Measurements from ENCODE around the gene OTOP2.

OTOP2 gene

DNA sequence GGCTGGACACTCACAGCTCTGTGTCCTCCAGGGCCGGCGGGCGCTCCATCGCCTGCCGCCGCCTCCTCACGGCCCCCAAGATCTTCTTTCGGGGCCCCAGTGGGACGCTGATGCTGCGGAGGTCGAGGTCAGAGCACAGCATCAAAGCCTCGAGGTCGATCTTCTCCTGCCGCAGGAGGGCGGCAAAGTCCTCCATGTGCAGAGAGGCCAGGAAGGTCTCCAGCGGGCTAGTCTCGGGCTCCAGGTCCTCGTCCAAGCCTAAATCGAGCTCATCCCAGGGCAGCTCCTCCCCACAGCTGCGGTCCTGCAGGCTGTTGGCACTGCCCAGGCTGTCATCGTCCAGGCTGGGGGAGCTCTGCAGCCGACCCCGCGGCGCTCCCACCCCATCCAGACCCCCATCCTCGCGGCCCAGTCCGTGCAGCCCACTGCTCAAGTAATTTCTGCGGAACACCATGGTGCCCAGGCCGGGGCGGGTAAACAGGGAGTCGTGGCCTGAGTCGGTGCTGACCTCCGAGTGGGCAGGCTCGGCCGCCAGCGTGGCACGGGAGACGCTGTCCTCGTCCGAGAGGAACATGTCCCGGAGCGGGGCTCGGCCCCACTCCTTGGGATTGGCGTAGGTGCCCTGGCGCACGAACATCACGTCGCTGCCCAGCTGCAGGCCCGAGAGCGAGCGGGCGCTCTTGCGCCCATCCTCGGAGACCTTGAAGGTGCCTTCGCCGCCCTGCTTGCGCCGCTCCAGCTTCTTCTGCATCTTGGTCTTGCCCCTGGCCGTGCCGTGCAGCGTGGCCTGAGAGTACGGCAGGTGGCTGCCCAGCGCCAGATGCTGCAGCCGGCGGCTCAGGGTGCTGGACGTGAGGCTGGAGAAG is 4.4 kb upstream of the OTOP2 start:
- Histone ChIP-seq H3K27me3 (ENCODE audit: insufficient read depth, low read depth, severe bottlenecking) (peaks cover 15% of the 10 kb centered on the region), H3K36me3 (no peaks in the 10 kb centered on the region), H3K4me3 (ENCODE audit: low read depth, low read length) (no peak overlapping the region), H3K9me3 (ENCODE audit: severe bottlenecking) (no peaks in the 10 kb centered on the region), H3K27ac (no peak overlapping the region)
- TF ChIP-seq, protein P1, sequence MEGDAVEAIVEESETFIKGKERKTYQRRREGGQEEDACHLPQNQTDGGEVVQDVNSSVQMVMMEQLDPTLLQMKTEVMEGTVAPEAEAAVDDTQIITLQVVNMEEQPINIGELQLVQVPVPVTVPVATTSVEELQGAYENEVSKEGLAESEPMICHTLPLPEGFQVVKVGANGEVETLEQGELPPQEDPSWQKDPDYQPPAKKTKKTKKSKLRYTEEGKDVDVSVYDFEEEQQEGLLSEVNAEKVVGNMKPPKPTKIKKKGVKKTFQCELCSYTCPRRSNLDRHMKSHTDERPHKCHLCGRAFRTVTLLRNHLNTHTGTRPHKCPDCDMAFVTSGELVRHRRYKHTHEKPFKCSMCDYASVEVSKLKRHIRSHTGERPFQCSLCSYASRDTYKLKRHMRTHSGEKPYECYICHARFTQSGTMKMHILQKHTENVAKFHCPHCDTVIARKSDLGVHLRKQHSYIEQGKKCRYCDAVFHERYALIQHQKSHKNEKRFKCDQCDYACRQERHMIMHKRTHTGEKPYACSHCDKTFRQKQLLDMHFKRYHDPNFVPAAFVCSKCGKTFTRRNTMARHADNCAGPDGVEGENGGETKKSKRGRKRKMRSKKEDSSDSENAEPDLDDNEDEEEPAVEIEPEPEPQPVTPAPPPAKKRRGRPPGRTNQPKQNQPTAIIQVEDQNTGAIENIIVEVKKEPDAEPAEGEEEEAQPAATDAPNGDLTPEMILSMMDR (IDR thresholded peaks at IDR 0.05; ENCODE audit: low read depth, low read length), result peak; percentile 36; the same call in 1 of the 2 replicates
- DNase-seq, result no peak

DNA sequence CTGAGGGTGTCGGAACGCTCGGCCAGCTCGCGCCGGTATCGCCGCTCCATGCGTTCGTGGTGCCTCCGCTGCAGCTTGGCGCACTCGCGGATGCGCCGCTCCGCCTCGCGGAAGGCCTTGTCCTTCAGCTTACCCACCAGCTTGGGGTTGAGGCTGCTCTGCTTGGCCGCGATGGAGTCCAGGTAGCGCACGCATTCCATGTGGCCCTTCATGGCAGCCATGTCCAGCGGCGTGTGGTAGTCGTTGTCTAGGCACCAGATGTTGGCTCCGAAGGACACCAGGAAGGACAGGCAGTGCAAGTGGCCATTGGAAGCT is 3.8 kb upstream of the OTOP2 start:
- H3K27ac ChIP-seq, result no peak overlapping the region
- no peak for DNase-seq
- no peaks in the 10 kb centered on the region for H3K9me3 ChIP-seq (ENCODE audit: severe bottlenecking)
- TF ChIP-seq, protein P1 (IDR thresholded peaks at IDR 0.05; ENCODE audit: low read depth, low read length), result no peak
- no peaks in the 10 kb centered on the region for H3K36me3 ChIP-seq
- H3K27me3 ChIP-seq (ENCODE audit: insufficient read depth, low read depth, severe bottlenecking), result peaks cover 19% of the 10 kb centered on the region
- no peak overlapping the region for H3K4me3 ChIP-seq (ENCODE audit: low read depth, low read length)

DNA sequence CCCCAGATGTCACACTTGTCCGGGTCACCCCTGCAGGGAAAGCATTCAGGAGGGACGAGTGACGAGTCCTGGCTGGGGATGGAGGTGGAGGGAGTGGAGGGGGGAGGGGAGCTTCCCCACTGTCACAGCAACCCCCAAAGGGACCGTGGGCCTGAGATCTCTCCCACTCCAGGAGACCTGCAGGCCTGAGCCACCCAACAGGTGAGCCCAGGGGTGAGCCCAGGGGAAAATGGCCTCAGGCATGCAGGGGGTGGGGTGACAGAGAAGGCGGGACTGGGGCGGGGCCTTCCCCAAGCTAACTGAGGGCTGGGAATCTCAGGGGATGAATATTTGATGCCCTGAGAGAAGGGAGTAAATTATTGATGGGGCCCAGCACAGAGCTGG is 3.4 kb upstream of the OTOP2 start:
- H3K27ac ChIP-seq, result no peak overlapping the region
- peaks cover 20% of the 10 kb centered on the region for H3K27me3 ChIP-seq (ENCODE audit: insufficient read depth, low read depth, severe bottlenecking)
- DNase-seq, result no peak
- no peak overlapping the region for H3K4me3 ChIP-seq (ENCODE audit: low read depth, low read length)
- no peaks in the 10 kb centered on the region for H3K9me3 ChIP-seq (ENCODE audit: severe bottlenecking)
- no peaks in the 10 kb centered on the region for H3K36me3 ChIP-seq
- TF ChIP-seq, protein P1 (IDR thresholded peaks at IDR 0.05; ENCODE audit: low read depth, low read length), result no peak

DNA sequence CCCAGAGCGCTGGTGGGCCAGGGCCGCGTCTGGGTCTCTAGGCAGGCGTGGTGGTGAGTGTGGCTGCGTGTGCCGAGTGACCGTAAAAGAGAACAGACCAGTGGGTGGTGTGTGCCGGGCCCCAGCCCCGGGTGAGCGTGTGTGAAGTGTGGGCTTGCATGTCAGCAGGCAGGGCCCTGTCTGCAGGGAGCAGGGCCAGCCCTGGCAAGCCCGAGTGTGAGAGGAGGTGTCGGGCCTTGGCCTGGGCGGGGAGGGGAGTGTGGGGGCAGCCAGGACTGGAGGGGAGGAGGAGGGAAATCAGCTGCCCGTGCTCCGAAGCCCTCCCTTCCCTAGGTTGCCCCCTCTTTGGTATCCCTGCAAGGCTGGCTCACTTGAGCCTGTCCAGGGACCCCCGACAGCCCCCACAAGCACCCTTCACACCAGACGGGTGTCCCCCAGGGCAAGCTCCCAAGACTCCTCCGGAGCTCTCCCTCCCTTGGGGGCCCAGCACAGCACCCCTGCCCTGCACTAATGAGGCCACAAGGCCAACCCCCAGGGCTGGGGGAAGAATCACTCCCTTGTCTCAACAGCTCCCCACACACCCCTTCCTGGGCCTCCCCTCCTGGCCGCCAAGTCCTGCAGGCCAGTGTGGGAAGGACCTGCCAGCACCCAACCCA is 2.9 kb upstream of the OTOP2 start:
- no peaks in the 10 kb centered on the region for H3K9me3 ChIP-seq (ENCODE audit: severe bottlenecking)
- H3K27ac ChIP-seq, result no peak overlapping the region
- no peaks in the 10 kb centered on the region for H3K36me3 ChIP-seq
- TF ChIP-seq, protein P1 (IDR thresholded peaks at IDR 0.05; ENCODE audit: low read depth, low read length), result no peak
- H3K27me3 ChIP-seq (ENCODE audit: insufficient read depth, low read depth, severe bottlenecking), result peaks cover 23% of the 10 kb centered on the region
- no peak overlapping the region for H3K4me3 ChIP-seq (ENCODE audit: low read depth, low read length)
- no peak for DNase-seq

DNA sequence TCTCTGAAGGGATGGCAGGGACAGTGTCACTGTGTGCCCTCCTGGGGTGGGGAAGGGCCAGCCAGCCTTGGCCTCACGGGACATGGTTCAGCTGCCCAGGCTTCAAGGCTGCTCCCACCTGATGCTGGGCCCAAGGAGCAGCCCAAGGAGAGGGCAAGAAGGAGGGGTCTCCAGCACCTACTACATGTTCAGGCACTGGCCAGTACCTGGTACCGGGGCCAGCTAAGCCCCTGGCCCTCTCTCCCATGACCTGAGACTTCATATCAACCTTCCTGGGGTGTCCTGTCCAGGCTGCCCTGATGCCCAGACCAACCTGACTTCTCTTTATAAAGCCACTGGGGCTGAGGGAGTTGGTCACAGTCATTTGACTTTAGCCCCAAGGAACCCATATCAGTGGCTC is 2.3 kb upstream of the OTOP2 start:
- no peak overlapping the region for H3K27ac ChIP-seq
- H3K9me3 ChIP-seq (ENCODE audit: severe bottlenecking), result no peaks in the 10 kb centered on the region
- TF ChIP-seq, protein P1 (IDR thresholded peaks at IDR 0.05; ENCODE audit: low read depth, low read length), result no peak

More for the DNA sequence above, 2.3 kb upstream of the OTOP2 start:
- Histone ChIP-seq H3K36me3 (no peaks in the 10 kb centered on the region), H3K4me3 (ENCODE audit: low read depth, low read length) (no peak overlapping the region), H3K27me3 (ENCODE audit: insufficient read depth, low read depth, severe bottlenecking) (peaks cover 23% of the 10 kb centered on the region)
- DNase-seq, result no peak

All from WERI-Rb-1 (cell line).